Head of caudate nucleus (tissue), 42 donors: ENCODE measurements around the gene STAT4.

ENCODE experiments used
- DNase-seq, 42 donors: peaks; one replicate each; pipeline versions ENCODE4 v3.0.0 to v3.0.0-alpha.2; 2020 to 2021; ENCODE audit warnings: mixed read lengths in 7 of 42
- intact Hi-C: fragments of 100-400 bp; cut with DNase I; formaldehyde crosslinking; loops from one replicate; pipeline ENCODE4 v1.15.0; 2022

The STAT4 gene

GRCh38 chr2:191150600-191151330 lies at the start of gene STAT4:
TSS of gene STAT4 (minus strand) at chr2:191150994. CDS start at chr2:191148203, 2,791 bp downstream.
- DNase-seq, result peak in 37 of 42 donors; percentile 7 to 68 (median 34)
- intact Hi-C loops, result no loop called here

- intact Hi-C loops, result no loop called here
- no peak for DNase-seq
Measured at GRCh38 chr2:191199929-191200512, 49.2 kb upstream of the STAT4 start.

GRCh38 chr2:191198271-191198670 lies 47.5 kb upstream of the STAT4 start:
- intact Hi-C loops, result no loop called here
- DNase-seq, result no peak

- intact Hi-C loops, result no loop called here
- no peak for DNase-seq
Measured at GRCh38 chr2:191197096-191197495, 46.3 kb upstream of the STAT4 start.

- DNase-seq, result no peak
- intact Hi-C loops, result no loop called here
Measured at GRCh38 chr2:191195021-191195420, 44.2 kb upstream of the STAT4 start.

- no peak for DNase-seq
- intact Hi-C loops, result no loop called here
Measured at GRCh38 chr2:191190861-191191552, 40.2 kb upstream of the STAT4 start.

- intact Hi-C loops, result no loop called here
- no peak for DNase-seq
Measured at GRCh38 chr2:191190435-191190834, 39.6 kb upstream of the STAT4 start.

- intact Hi-C loops, result no loop called here
- DNase-seq, result no peak
Measured at GRCh38 chr2:191189112-191189635, 38.4 kb upstream of the STAT4 start.

- intact Hi-C loops, result no loop called here
- no peak for DNase-seq
Measured at GRCh38 chr2:191188550-191189093, 37.8 kb upstream of the STAT4 start.

- DNase-seq, result no peak
- intact Hi-C loops, result no loop called here
Measured at GRCh38 chr2:191187105-191187829, 36.5 kb upstream of the STAT4 start.

- DNase-seq, result no peak
- intact Hi-C loops, result no loop called here
Measured at GRCh38 chr2:191184457-191184856, 33.7 kb upstream of the STAT4 start.

- intact Hi-C loops, result no loop called here
- DNase-seq, result no peak
Measured at GRCh38 chr2:191183516-191183915, 32.7 kb upstream of the STAT4 start.

GRCh38 chr2:191183081-191183480 lies 32.3 kb upstream of the STAT4 start:
- DNase-seq, result no peak
- intact Hi-C loops, result no loop called here

- intact Hi-C loops, result no loop called here
Measured at GRCh38 chr2:191180713-191181112, 29.9 kb upstream of the STAT4 start.

GRCh38 chr2:191180276-191180675 lies 29.5 kb upstream of the STAT4 start:
- intact Hi-C loops, result no loop called here
- DNase-seq, result no peak

More at GRCh38 chr2:191180713-191181112, 29.9 kb upstream of the STAT4 start:
- DNase-seq, result no peak

- intact Hi-C loops, result no loop called here
- DNase-seq, result no peak
Measured at GRCh38 chr2:191178806-191179514, 28.2 kb upstream of the STAT4 start.

GRCh38 chr2:191177751-191178736 lies 27.2 kb upstream of the STAT4 start:
- no peak for DNase-seq
- intact Hi-C loops, result no loop called here
